ENCODE measurements around the gene MIEF1.

- TF ChIP-seq CTBP2 (IDR thresholded peaks at IDR 0.05; ENCODE audit: borderline replicate concordance, insufficient read depth, insufficient read length, low read length): no peak
- no peak for TF ChIP-seq HDAC6 (IDR thresholded peaks at IDR 0.05; ENCODE audit: low read depth, low read length)
Measured at GRCh38 chr22:39537975-39538374, 35.9 kb downstream of the MIEF1 start.
